Breast epithelium (tissue), 4 donors: ENCODE measurements around the gene CGNL1. TPM values are rescaled to one million over a fixed set of nuclear protein-coding genes. Genes with fewer than 3 reads are reported as not detected.

Experiments used
- DNase-seq, 2 donors: peaks; one replicate each; pipeline ENCODE4 v3.0.0-alpha.2; 2019; ENCODE audit warnings: low spot score in 2 of 2
- H3K27ac ChIP-seq, 2 donors: fragments of 200-600 bp; sonication (generic) in 1 of 2; one replicate each; pipeline ENCODE4 v1.5.1; 2016 to 2019; ENCODE audit warnings: mild to moderate bottlenecking in 1 of 2
- H3K27me3 ChIP-seq, 2 donors: fragments of 200-600 bp; sonication (generic) in 1 of 2; one replicate each; pipeline versions ENCODE4 v1.5.1 to v1.6.0; 2017 to 2019; ENCODE audit warnings: control low read depth in 1 of 2, mild to moderate bottlenecking in 1 of 2
- H3K36me3 ChIP-seq: fragments of 200-600 bp; one replicate; pipeline ENCODE4 v1.5.1; 2019
- H3K4me1 ChIP-seq, 2 donors: fragments of 200-600 bp; sonication (generic); one replicate each; pipeline ENCODE4 v1.5.1; 2016 to 2019; ENCODE audit warnings: control low read depth in 1 of 2
- H3K4me3 ChIP-seq, 3 donors: fragments of 200-600 bp; sonication (generic); 1 replicate in 2 of 3; 2 replicates in 1 of 3; pipeline ENCODE4 v1.5.1; 2016 to 2019; ENCODE audit warnings: mild to moderate bottlenecking in 3 of 3, moderate library complexity in 2 of 3
- H3K9me3 ChIP-seq, 2 donors: fragments of 200-600 bp; sonication (generic) in 1 of 2; one replicate each; pipeline ENCODE4 v1.5.1; 2016 to 2019; ENCODE audit warnings: control low read depth in 1 of 2
- CTCF ChIP-seq, 3 donors: fragments of 450-650 bp; IDR thresholded peaks; one replicate each; pipeline ENCODE4 v1.5.1; 2016 to 2017; ENCODE audit warnings: antibody characterized with exemption in 3 of 3, mild to moderate bottlenecking in 3 of 3, moderate library complexity in 3 of 3
- POLR2A ChIP-seq: fragments of 450-650 bp; IDR thresholded peaks from one replicate; pipeline ENCODE4 v1.6.1; 2016; ENCODE audit warnings: antibody characterized with exemption, mild to moderate bottlenecking, moderate library complexity
- POLR2AphosphoS5 ChIP-seq, 3 donors: sonication (generic); formaldehyde crosslinking; IDR thresholded peaks; one replicate each; pipeline ENCODE4 v1.6.1; 2017; ENCODE audit warnings: antibody characterized with exemption in 3 of 3
- intact Hi-C: fragments of 100-400 bp; cut with DNase I; formaldehyde crosslinking; loops from one replicate; pipeline ENCODE4 v1.15.1; 2023; ENCODE audit warnings: low total_unique reads
- total RNA-seq, 3 donors: library from RNA; depleted of rRNA; stranded (reverse); fragments of >200 nt; gene quantifications; one replicate each; pipeline ENCODE4 v1.1.0, GENCODE V29; 2016

Gene CGNL1
- total RNA-seq, 3 donors from 2014 or later = 5.4 to 24.9 (median 18.4) TPM

- Histone ChIP-seq H3K27me3 (no peaks in the 10 kb centered on the region), H3K36me3 (no peaks in the 10 kb centered on the region), H3K4me1 (no peaks in the 10 kb centered on the region), H3K9me3 (no peaks in the 10 kb centered on the region), H3K27ac (no peak overlapping the region), H3K4me3 (no peak overlapping the region)
- DNase-seq = no peak
- no peak for TF ChIP-seq CTCF (IDR thresholded peaks at IDR 0.05)
- intact Hi-C loops = no loop called here
Measured at GRCh38 chr15:57573151-57573550, 196.8 kb downstream of the CGNL1 start.

- Histone ChIP-seq H3K4me3 (no peak overlapping the region), H3K27me3 (no peaks in the 10 kb centered on the region), H3K36me3 (no peaks in the 10 kb centered on the region), H3K27ac (no peak overlapping the region), H3K4me1 (no peaks in the 10 kb centered on the region), H3K9me3 (no peaks in the 10 kb centered on the region)
- intact Hi-C loops = no loop called here
- DNase-seq = no peak
- TF ChIP-seq POLR2A (no peak), POLR2AphosphoS5 (IDR thresholded peaks at IDR 0.05) (no peak), CTCF (IDR thresholded peaks at IDR 0.05) (no peak)
Measured at GRCh38 chr15:57575363-57575762, 199.1 kb downstream of the CGNL1 start.

GRCh38 chr15:57578288-57578900 is 202.1 kb downstream of the CGNL1 start:
- intact Hi-C loops = no loop called here
- Histone ChIP-seq H3K36me3 (no peaks in the 10 kb centered on the region), H3K27ac (no peak overlapping the region), H3K27me3 (no peaks in the 10 kb centered on the region), H3K4me1 (no peaks in the 10 kb centered on the region), H3K9me3 (peaks cover 0 to 12% of the 10 kb centered on the region in 2 donors), H3K4me3 (no peak overlapping the region)
- no peak for DNase-seq
- TF ChIP-seq POLR2A (no peak), CTCF (IDR thresholded peaks at IDR 0.05) (no peak), POLR2AphosphoS5 (IDR thresholded peaks at IDR 0.05) (no peak)

- Histone ChIP-seq H3K4me1 (no peaks in the 10 kb centered on the region), H3K4me3 (no peak overlapping the region), H3K27ac (no peak overlapping the region), H3K9me3 (peaks cover 0 to 13% of the 10 kb centered on the region in 2 donors), H3K27me3 (no peaks in the 10 kb centered on the region), H3K36me3 (no peaks in the 10 kb centered on the region)
- no peak for TF ChIP-seq CTCF (IDR thresholded peaks at IDR 0.05)
- TF ChIP-seq POLR2AphosphoS5 (IDR thresholded peaks at IDR 0.05) = no peak
- no peak for TF ChIP-seq POLR2A
- no peak for DNase-seq
- intact Hi-C loops = no loop called here
Measured at GRCh38 chr15:57580428-57580827, 204.1 kb downstream of the CGNL1 start.

GRCh38 chr15:57580866-57581265 is 204.6 kb downstream of the CGNL1 start:
- no peaks in the 10 kb centered on the region for H3K27me3 ChIP-seq
- TF ChIP-seq POLR2A = no peak
- H3K36me3 ChIP-seq = no peaks in the 10 kb centered on the region
- no peaks in the 10 kb centered on the region for H3K4me1 ChIP-seq
- no peak for DNase-seq
- no peak overlapping the region for H3K27ac ChIP-seq
- H3K9me3 ChIP-seq = peaks cover 0 to 13% of the 10 kb centered on the region in 2 donors
- no peak overlapping the region for H3K4me3 ChIP-seq
- intact Hi-C loops = no loop called here

GRCh38 chr15:57582090-57582489 is 205.8 kb downstream of the CGNL1 start:
- intact Hi-C loops = no loop called here
- no peaks in the 10 kb centered on the region for H3K36me3 ChIP-seq
- H3K4me1 ChIP-seq = no peaks in the 10 kb centered on the region
- TF ChIP-seq POLR2A = no peak
- TF ChIP-seq POLR2AphosphoS5 (IDR thresholded peaks at IDR 0.05) = no peak
- TF ChIP-seq CTCF (IDR thresholded peaks at IDR 0.05) = no peak
- H3K27me3 ChIP-seq = no peaks in the 10 kb centered on the region
- DNase-seq = no peak
- no peak overlapping the region for H3K27ac ChIP-seq
- peaks cover 0 to 13% of the 10 kb centered on the region in 2 donors for H3K9me3 ChIP-seq
- H3K4me3 ChIP-seq = no peak overlapping the region
